ENCODE measurements around the gene SGIP1. TPM values are rescaled to one million over a fixed set of nuclear protein-coding genes. Genes with fewer than 3 reads are reported as not detected.

The SGIP1 gene
- total RNA-seq, 1 donor, result 17.4 TPM

GRCh38 chr1:66525086-66525485 is 8.9 kb upstream of the SGIP1 start:
- no peak for TF ChIP-seq CTCF (IDR thresholded peaks at IDR 0.05; ENCODE audit: extremely low read depth, low read depth, low read length)
- no peaks in the 10 kb centered on the region for H3K9me3 ChIP-seq (ENCODE audit: low read depth, low read length)
- H3K4me2 ChIP-seq (ENCODE audit: insufficient read depth, low read length), result no peak overlapping the region
- DNase-seq (ENCODE audit: insufficient read length, low spot score, missing footprints), result no peak
- H3K36me3 ChIP-seq (ENCODE audit: insufficient read depth, low read length), result no peaks in the 10 kb centered on the region
- no peaks in the 10 kb centered on the region for H3K27me3 ChIP-seq (ENCODE audit: insufficient read depth, low read length)
- H4K20me1 ChIP-seq (ENCODE audit: insufficient read depth, low read length), result no peaks in the 10 kb centered on the region
- H3K27ac ChIP-seq (ENCODE audit: low read depth, low read length), result no peak overlapping the region
- H3K4me3 ChIP-seq (ENCODE audit: insufficient read depth, low read length), result no peak overlapping the region
- no peaks in the 10 kb centered on the region for H3K79me2 ChIP-seq (ENCODE audit: insufficient read depth, low read length)
- H2AFZ ChIP-seq (ENCODE audit: low read length), result no peak overlapping the region
- peaks cover 13% of the 10 kb centered on the region for H3K4me1 ChIP-seq (ENCODE audit: insufficient read depth, low read length)

GRCh38 chr1:66526036-66526435 is 7.9 kb upstream of the SGIP1 start:
- H3K36me3 ChIP-seq (ENCODE audit: insufficient read depth, low read length), result no peaks in the 10 kb centered on the region
- H3K27ac ChIP-seq (ENCODE audit: low read depth, low read length), result no peak overlapping the region
- H3K4me3 ChIP-seq (ENCODE audit: insufficient read depth, low read length), result no peak overlapping the region
- no peak for DNase-seq (ENCODE audit: insufficient read length, low spot score, missing footprints)
- peaks cover 13% of the 10 kb centered on the region for H3K4me1 ChIP-seq (ENCODE audit: insufficient read depth, low read length)
- no peaks in the 10 kb centered on the region for H3K9me3 ChIP-seq (ENCODE audit: low read depth, low read length)
- no peaks in the 10 kb centered on the region for H3K27me3 ChIP-seq (ENCODE audit: insufficient read depth, low read length)
- H2AFZ ChIP-seq (ENCODE audit: low read length), result no peak overlapping the region
- H4K20me1 ChIP-seq (ENCODE audit: insufficient read depth, low read length), result no peaks in the 10 kb centered on the region
- H3K79me2 ChIP-seq (ENCODE audit: insufficient read depth, low read length), result no peaks in the 10 kb centered on the region
- no peak for TF ChIP-seq CTCF (IDR thresholded peaks at IDR 0.05; ENCODE audit: extremely low read depth, low read depth, low read length)
- no peak overlapping the region for H3K4me2 ChIP-seq (ENCODE audit: insufficient read depth, low read length)

- Histone ChIP-seq H3K9me3 (ENCODE audit: low read depth, low read length) (no peaks in the 10 kb centered on the region), H3K4me3 (ENCODE audit: insufficient read depth, low read length) (no peak overlapping the region), H3K4me1 (ENCODE audit: insufficient read depth, low read length) (peaks cover 4% of the 10 kb centered on the region), H2AFZ (ENCODE audit: low read length) (peak overlapping the region; percentile 10), H4K20me1 (ENCODE audit: insufficient read depth, low read length) (no peaks in the 10 kb centered on the region), H3K27me3 (ENCODE audit: insufficient read depth, low read length) (no peaks in the 10 kb centered on the region), H3K4me2 (ENCODE audit: insufficient read depth, low read length) (no peak overlapping the region), H3K27ac (ENCODE audit: low read depth, low read length) (no peak overlapping the region), H3K79me2 (ENCODE audit: insufficient read depth, low read length) (no peaks in the 10 kb centered on the region), H3K36me3 (ENCODE audit: insufficient read depth, low read length) (no peaks in the 10 kb centered on the region)
- DNase-seq (ENCODE audit: insufficient read length, low spot score, missing footprints), result no peak
- no peak for TF ChIP-seq CTCF (IDR thresholded peaks at IDR 0.05; ENCODE audit: extremely low read depth, low read depth, low read length)
Observed at GRCh38 chr1:66526991-66527390, 7.0 kb upstream of the SGIP1 start.

- Histone ChIP-seq H3K36me3 (ENCODE audit: insufficient read depth, low read length) (no peaks in the 10 kb centered on the region), H3K4me2 (ENCODE audit: insufficient read depth, low read length) (no peak overlapping the region), H3K27ac (ENCODE audit: low read depth, low read length) (no peak overlapping the region), H4K20me1 (ENCODE audit: insufficient read depth, low read length) (no peaks in the 10 kb centered on the region), H3K27me3 (ENCODE audit: insufficient read depth, low read length) (no peaks in the 10 kb centered on the region), H2AFZ (ENCODE audit: low read length) (no peak overlapping the region), H3K4me1 (ENCODE audit: insufficient read depth, low read length) (peaks cover 4% of the 10 kb centered on the region), H3K4me3 (ENCODE audit: insufficient read depth, low read length) (no peak overlapping the region), H3K79me2 (ENCODE audit: insufficient read depth, low read length) (no peaks in the 10 kb centered on the region), H3K9me3 (ENCODE audit: low read depth, low read length) (no peaks in the 10 kb centered on the region)
- TF ChIP-seq CTCF (IDR thresholded peaks at IDR 0.05; ENCODE audit: extremely low read depth, low read depth, low read length), result no peak
- peak; percentile 82 for DNase-seq (ENCODE audit: insufficient read length, low spot score, missing footprints)
Observed at GRCh38 chr1:66527686-66528085, 6.3 kb upstream of the SGIP1 start.

Measured in osteoblast (primary cell).